ENCODE measurements around the gene ATP6AP1. TPM values are rescaled to one million over a fixed set of nuclear protein-coding genes. Genes with fewer than 3 reads are reported as not detected.
A peak's percentile ranks its signal among the peaks of the same experiment; 100 is the strongest.

The ATP6AP1 gene
- total RNA-seq, 6 donors from 2014 or later = 70.3 to 183 (median 108) TPM

DNA sequence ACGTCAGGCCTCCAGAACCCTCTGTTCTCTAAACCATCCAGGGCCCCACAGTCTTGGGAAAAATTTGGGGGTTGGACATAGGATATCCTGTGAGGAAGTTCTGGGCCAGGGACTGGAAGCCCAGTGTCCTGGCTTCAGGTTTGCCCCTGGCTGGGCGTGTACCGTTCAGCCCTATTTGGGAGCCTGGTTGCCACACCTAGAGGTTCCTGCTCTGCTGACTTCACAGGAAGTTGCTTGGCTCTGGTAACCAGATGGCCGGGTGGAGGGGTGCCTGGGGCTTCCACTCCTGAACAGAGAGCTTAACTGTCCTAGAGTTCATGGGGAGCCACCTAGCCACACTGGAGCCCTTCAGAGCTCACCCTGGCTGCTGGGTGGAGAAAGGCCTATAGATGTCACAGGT, 16.0 kb upstream of the ATP6AP1 start:
- H3K27me3 ChIP-seq = no peaks in the 10 kb centered on the region
- H3K4me3 ChIP-seq = peak overlapping the region in 3 of 4 donors; percentile 63 to 88 (median 82)
- DNase-seq (peak in 1 of 2 donors; percentile 65), ATAC-seq (ENCODE audit: low FRiP score in 2 of 2) (peak in 1 of 2 donors; percentile 58)
- H3K4me1 ChIP-seq = peaks cover 7 to 25% (median 10%) of the 10 kb centered on the region in 4 donors
- no peaks in the 10 kb centered on the region for H3K36me3 ChIP-seq
- no peak for TF ChIP-seq POLR2A (IDR thresholded peaks at IDR 0.05)
- TF ChIP-seq, protein P1, sequence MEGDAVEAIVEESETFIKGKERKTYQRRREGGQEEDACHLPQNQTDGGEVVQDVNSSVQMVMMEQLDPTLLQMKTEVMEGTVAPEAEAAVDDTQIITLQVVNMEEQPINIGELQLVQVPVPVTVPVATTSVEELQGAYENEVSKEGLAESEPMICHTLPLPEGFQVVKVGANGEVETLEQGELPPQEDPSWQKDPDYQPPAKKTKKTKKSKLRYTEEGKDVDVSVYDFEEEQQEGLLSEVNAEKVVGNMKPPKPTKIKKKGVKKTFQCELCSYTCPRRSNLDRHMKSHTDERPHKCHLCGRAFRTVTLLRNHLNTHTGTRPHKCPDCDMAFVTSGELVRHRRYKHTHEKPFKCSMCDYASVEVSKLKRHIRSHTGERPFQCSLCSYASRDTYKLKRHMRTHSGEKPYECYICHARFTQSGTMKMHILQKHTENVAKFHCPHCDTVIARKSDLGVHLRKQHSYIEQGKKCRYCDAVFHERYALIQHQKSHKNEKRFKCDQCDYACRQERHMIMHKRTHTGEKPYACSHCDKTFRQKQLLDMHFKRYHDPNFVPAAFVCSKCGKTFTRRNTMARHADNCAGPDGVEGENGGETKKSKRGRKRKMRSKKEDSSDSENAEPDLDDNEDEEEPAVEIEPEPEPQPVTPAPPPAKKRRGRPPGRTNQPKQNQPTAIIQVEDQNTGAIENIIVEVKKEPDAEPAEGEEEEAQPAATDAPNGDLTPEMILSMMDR (IDR thresholded peaks at IDR 0.05) = no peak
- peak; percentile 13 to 20 for TF ChIP-seq POLR2AphosphoS5 (IDR thresholded peaks at IDR 0.05)
- TF ChIP-seq EP300 (IDR thresholded peaks at IDR 0.05) = no peak
- H3K9me3 ChIP-seq = no peaks in the 10 kb centered on the region
- WGBS, 2 donors = 18% methylated on average over 2 of the region's 4 CpGs; no CpG with 5 or more reads in 1 of the 2 donors
- peak overlapping the region; percentile 90 to 96 (median 92) for H3K27ac ChIP-seq

DNA sequence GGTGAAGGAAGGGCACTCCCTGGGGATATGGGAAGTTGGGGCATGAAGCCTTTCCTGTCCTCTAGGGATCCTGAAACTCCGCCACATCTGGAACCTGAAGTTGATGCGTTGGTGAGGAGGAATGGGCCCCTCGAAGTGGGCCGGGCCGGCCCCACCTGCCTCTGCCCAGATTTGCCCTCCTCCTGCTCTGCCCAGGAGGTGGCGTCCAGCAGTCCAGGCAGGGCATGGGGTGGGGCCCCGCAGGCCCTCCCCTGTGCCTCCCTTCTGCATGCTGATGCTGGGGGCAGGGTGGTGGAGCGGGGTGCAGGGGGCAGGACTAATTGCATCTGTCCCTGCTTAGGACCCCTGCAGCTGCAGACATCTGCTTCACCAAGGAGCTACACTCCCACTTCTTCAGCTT, 15.3 kb upstream of the ATP6AP1 start:
- Histone ChIP-seq H3K9me3 (no peaks in the 10 kb centered on the region), H3K27ac (peak overlapping the region; percentile 90 to 96 (median 92)), H3K4me3 (no peak overlapping the region), H3K4me1 (peaks cover 7 to 25% (median 10%) of the 10 kb centered on the region in 4 donors), H3K27me3 (no peaks in the 10 kb centered on the region), H3K36me3 (no peaks in the 10 kb centered on the region)
- ATAC-seq (ENCODE audit: low FRiP score in 2 of 2) (no peak), DNase-seq (no peak)
- TF ChIP-seq POLR2AphosphoS5 (IDR thresholded peaks at IDR 0.05) = no peak
- TF ChIP-seq, protein P1 (IDR thresholded peaks at IDR 0.05) = no peak
- TF ChIP-seq POLR2A (IDR thresholded peaks at IDR 0.05) = no peak
- TF ChIP-seq EP300 (IDR thresholded peaks at IDR 0.05) = no peak
- 74 to 90% methylated on average over 2 to 8 of the region's 8 CpGs for WGBS, 2 donors

DNA sequence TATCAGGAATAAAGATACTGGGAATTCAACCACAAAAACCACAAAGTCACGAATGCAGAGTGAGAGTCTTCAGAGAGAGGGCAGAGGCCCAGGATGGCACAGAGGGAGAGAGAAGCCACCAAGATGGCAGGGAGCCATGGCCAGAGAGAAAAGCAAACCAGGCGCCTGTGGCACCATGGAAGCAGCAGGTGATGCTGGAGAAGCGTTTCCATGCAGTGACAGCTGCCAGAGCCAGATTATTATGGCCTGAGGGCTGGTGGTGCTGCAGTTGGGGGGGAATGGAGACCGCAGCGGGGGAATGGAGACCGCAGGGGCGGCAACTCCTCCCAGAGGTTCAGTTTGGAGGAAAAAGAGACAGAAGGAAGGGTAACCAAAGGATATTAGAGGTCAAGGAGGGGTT, 11.3 kb upstream of the ATP6AP1 start:
- H3K27ac ChIP-seq = no peak overlapping the region
- DNase-seq = no peak
- TF ChIP-seq EP300 (IDR thresholded peaks at IDR 0.05) = no peak
- no peak for TF ChIP-seq POLR2A (IDR thresholded peaks at IDR 0.05)
- TF ChIP-seq POLR2AphosphoS5 (IDR thresholded peaks at IDR 0.05) = no peak
- TF ChIP-seq, protein P1 (IDR thresholded peaks at IDR 0.05) = no peak

DNA sequence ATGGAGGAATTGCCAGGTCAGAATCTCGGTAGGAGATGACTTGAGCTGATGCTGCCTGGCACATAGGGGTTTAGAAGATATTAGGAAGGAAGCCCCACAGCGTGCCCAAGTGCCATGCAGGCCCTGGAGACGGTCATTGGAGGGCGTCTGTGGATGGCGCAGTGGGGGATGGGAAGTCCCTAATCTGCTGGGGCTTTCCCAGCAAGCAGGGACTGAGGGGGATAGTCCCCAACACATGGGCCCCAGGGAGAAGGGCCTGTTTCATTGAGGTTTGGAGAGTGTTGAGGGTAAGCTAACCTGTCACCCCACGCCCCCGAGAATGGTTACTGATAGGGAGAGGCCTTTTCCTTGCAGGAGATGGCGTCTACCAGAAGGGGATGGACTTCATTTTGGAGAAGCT, 9.3 kb upstream of the ATP6AP1 start:
- H3K27me3 ChIP-seq = no peaks in the 10 kb centered on the region
- DNase-seq (no peak), ATAC-seq (ENCODE audit: low FRiP score in 2 of 2) (no peak)
- no peaks in the 10 kb centered on the region for H3K4me1 ChIP-seq
- 89% methylated on average over 3 to 8 of the region's 8 CpGs for WGBS, 2 donors
- no peak overlapping the region for H3K4me3 ChIP-seq
- peak overlapping the region in 2 of 4 donors; percentile 54 to 60 for H3K27ac ChIP-seq
- peaks cover 0 to 9% (median 0%) of the 10 kb centered on the region in 4 donors for H3K36me3 ChIP-seq
- no peak for TF ChIP-seq POLR2AphosphoS5 (IDR thresholded peaks at IDR 0.05)
- TF ChIP-seq, protein P1 (IDR thresholded peaks at IDR 0.05) = no peak
- TF ChIP-seq POLR2A (IDR thresholded peaks at IDR 0.05) = no peak
- TF ChIP-seq EP300 (IDR thresholded peaks at IDR 0.05) = no peak
- no peaks in the 10 kb centered on the region for H3K9me3 ChIP-seq

More for the DNA sequence above, 11.3 kb upstream of the ATP6AP1 start:
- H3K9me3 ChIP-seq = no peaks in the 10 kb centered on the region
- H3K36me3 ChIP-seq = peaks cover 0 to 9% (median 0%) of the 10 kb centered on the region in 4 donors
- 59 to 87% methylated on average over 7 of the region's 7 CpGs for WGBS, 2 donors
- H3K4me1 ChIP-seq = peaks cover 7 to 13% (median 9%) of the 10 kb centered on the region in 4 donors
- H3K27me3 ChIP-seq = no peaks in the 10 kb centered on the region
- no peak overlapping the region for H3K4me3 ChIP-seq
- ATAC-seq (ENCODE audit: low FRiP score in 2 of 2) = no peak

Measured in upper lobe of left lung (tissue), 6 donors.